Measurements from ENCODE around the gene PHPT1.
A peak's percentile ranks its signal among the peaks of the same experiment; 100 is the strongest.
"Not testable (repeated sequence)": the region's sequence is repeated elsewhere in the genome, so short reads cannot be mapped to it uniquely, and the experiment has no call there.

Gene PHPT1

GRCh38 chr9:136882109-136882946 lies 33.1 kb downstream of the PHPT1 start:
- no peak for DNase-seq

GRCh38 chr9:136882947-136883283 lies 33.7 kb downstream of the PHPT1 start:
- not testable (repeated sequence) for DNase-seq

GRCh38 chr9:136883670-136884069 lies 34.5 kb downstream of the PHPT1 start:
- not testable (repeated sequence) for DNase-seq

GRCh38 chr9:136885950-136886578 lies 36.9 kb downstream of the PHPT1 start, which contains the start of gene TRAF2:
TRAF2 (plus strand) TSS chr9:136886516; CDS start chr9:136898741, 12,225 bp downstream.
- DNase-seq: peak; percentile 64 to 99 (median 95)

GRCh38 chr9:136886610-136887597 lies 37.7 kb downstream of the PHPT1 start:
- peak in 2 of 56 donors; percentile 11 to 12 for DNase-seq

GRCh38 chr9:136888454-136888853 lies 39.2 kb downstream of the PHPT1 start:
- DNase-seq: no peak

GRCh38 chr9:136889858-136890257 lies 40.6 kb downstream of the PHPT1 start:
- no peak for DNase-seq

GRCh38 chr9:136890661-136891060 lies 41.5 kb downstream of the PHPT1 start:
- DNase-seq: no peak

- no peak for DNase-seq
These were observed 46.8 kb downstream of the PHPT1 start for GRCh38 chr9:136896027-136896426.

GRCh38 chr9:136898483-136899100 lies 49.4 kb downstream of the PHPT1 start:
- DNase-seq: no peak

GRCh38 chr9:136899196-136899595 lies 50.0 kb downstream of the PHPT1 start:
- no peak for DNase-seq

- no peak for DNase-seq
These were observed 51.3 kb downstream of the PHPT1 start for GRCh38 chr9:136900556-136900955.
